Adrenal gland (tissue), 5 donors: ENCODE data around the gene MINK1.

ENCODE experiments used
- CTCF ChIP-seq, 6 experiments: fragments of 450-650 bp in 4 of 6; fragments of 200-600 bp in 2 of 6; sonication (generic) in 1 of 6; IDR thresholded peaks; 1 replicate in 5 of 6; 2 replicates in 1 of 6; pipeline versions ENCODE4 v1.5.1 to v1.8.0; 2016 to 2021; ENCODE audit warnings: antibody characterized with exemption in 6 of 6, mild to moderate bottlenecking in 2 of 6, moderate library complexity in 1 of 6
- POLR2A ChIP-seq, 2 donors: fragments of 450-650 bp; IDR thresholded peaks; one replicate each; pipeline ENCODE4 v1.6.1; 2017; ENCODE audit warnings: antibody characterized with exemption in 2 of 2, mild to moderate bottlenecking in 2 of 2, moderate library complexity in 1 of 2
- donor health status: DM: no; HTN: no; CAD: no.

GRCh38 chr17:4896332-4897197 is 63.4 kb downstream of the MINK1 start:
- no peak for TF ChIP-seq CTCF (IDR thresholded peaks at IDR 0.05)
- no peak for TF ChIP-seq POLR2A (IDR thresholded peaks at IDR 0.05)
